NCI-H1930 (cell line): Measurements from ENCODE around the gene AGXT.

Source experiments
- DNase-seq, 2 experiments: peaks; one replicate each; lab custom pipeline; 2025; lab: John Stamatoyannopoulos, UW

Gene AGXT

GRCh38 chr2:240869956-240870875 lies 1.6 kb downstream of the AGXT start:
- no peak for DNase-seq

- DNase-seq = no peak
Observed at GRCh38 chr2:240871071-240871958, 2.7 kb downstream of the AGXT start.

- no peak for DNase-seq
Observed at GRCh38 chr2:240872317-240873097, 3.9 kb downstream of the AGXT start.

- no peak for DNase-seq
Observed at GRCh38 chr2:240873098-240873788, 4.6 kb downstream of the AGXT start.

GRCh38 chr2:240873805-240874714 lies 5.4 kb downstream of the AGXT start:
- DNase-seq = no peak

GRCh38 chr2:240874715-240875227 lies 6.1 kb downstream of the AGXT start:
- DNase-seq = no peak

GRCh38 chr2:240875228-240876034 lies 6.8 kb downstream of the AGXT start:
- DNase-seq = no peak

- DNase-seq = no peak
Observed at GRCh38 chr2:240876035-240876474, 7.4 kb downstream of the AGXT start.

- no peak for DNase-seq
Observed at GRCh38 chr2:240876475-240877251, 8.0 kb downstream of the AGXT start.

GRCh38 chr2:240877460-240878340 lies 9.1 kb downstream of the AGXT start:
- no peak for DNase-seq

GRCh38 chr2:240878341-240878936 lies 9.8 kb downstream of the AGXT start:
- DNase-seq = no peak

GRCh38 chr2:240879105-240879504 lies 10.5 kb downstream of the AGXT start:
- DNase-seq = no peak

GRCh38 chr2:240881913-240882312 lies 13.3 kb downstream of the AGXT start:
- DNase-seq = peak; percentile 40 to 43

- DNase-seq = no peak
Observed at GRCh38 chr2:240884221-240884620, 15.6 kb downstream of the AGXT start.

- no peak for DNase-seq
Observed at GRCh38 chr2:240884745-240885144, 16.1 kb downstream of the AGXT start.

- no peak for DNase-seq
Observed at GRCh38 chr2:240885566-240885965, 16.9 kb downstream of the AGXT start.

- no peak for DNase-seq
Observed at GRCh38 chr2:240886023-240886565, 17.5 kb downstream of the AGXT start.
